Choroid plexus epithelial cell (primary cell): ENCODE results near the gene EEIG2.

Source experiments
- DNase-seq: peaks from one replicate; pipeline ENCODE4 v3.0.0-alpha.2; 2010; ENCODE audit warnings: low read depth
- H3K4me3 ChIP-seq: 2 replicates; pipeline ENCODE4 v1.5.1; 2011; ENCODE audit warnings: low read depth, mild to moderate bottlenecking, control low read depth, low read length, moderate library complexity
- CTCF ChIP-seq: conservative IDR thresholded peaks from 2 replicates; pipeline ENCODE4 v1.5.1; 2011; ENCODE audit warnings: low read depth, mild to moderate bottlenecking, control low read depth, inconsistent platforms, low read length, moderate library complexity

EEIG2 gene

DNA sequence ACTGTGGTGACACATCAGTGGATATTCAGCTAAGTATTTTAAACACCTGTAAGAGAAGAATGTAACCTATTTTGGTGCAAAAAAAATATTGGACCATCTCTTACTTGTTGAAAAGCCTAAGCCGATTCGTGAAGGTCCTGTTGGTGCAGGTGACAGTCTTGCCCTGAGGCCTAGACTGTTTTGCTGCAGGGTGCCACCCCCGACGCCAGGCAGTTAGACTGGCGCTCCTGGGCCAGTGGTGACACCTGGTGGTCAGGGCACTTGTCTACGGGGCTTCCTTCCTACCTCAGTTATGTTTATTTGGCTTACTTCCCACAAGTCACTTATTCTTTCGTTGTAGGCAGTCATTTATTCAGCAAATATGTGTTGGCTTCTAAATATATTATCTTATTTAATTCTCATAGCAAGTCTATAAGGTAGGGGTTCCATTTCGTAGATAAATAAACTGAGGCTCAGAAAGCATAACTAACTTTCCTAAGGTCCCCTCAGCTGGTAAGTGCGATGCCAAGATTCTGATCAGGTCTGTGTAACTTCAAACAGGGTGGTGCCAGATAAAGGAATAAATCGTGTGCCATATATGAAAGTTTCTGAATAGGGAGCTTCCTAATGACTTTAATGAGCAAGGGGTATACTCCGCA, 1.9 kb downstream of the EEIG2 start:
- peak; percentile 46 for TF ChIP-seq CTCF
- H3K4me3 ChIP-seq = no peak overlapping the region
- peak; percentile 21 for DNase-seq

GRCh38 chr1:108563808-108564207, 3.9 kb downstream of the EEIG2 start:
- no peak for TF ChIP-seq CTCF
- no peak for DNase-seq
- no peak overlapping the region for H3K4me3 ChIP-seq

GRCh38 chr1:108565081-108565480, 5.2 kb downstream of the EEIG2 start:
- H3K4me3 ChIP-seq = no peak overlapping the region
- DNase-seq = no peak
- no peak for TF ChIP-seq CTCF

DNA sequence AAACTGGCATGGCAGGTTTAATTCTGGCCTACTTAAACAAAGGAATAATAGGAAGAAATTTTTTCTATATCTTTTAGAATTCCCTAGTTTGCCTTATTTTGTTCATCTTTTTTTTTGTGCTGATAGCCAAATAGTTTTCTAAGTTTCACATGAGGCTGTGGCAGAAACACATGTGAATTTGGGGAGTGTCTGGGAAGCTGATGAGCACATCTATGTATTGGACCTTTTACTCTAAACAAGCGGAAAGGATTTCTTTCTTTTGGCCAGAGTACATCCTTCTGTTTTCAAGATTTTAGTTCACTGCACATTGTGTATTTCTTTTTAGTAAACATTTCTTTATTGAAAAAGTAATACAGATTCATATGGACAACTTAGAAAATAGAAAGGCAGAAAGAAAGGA, 5.6 kb downstream of the EEIG2 start:
- H3K4me3 ChIP-seq = no peak overlapping the region
- DNase-seq = no peak
- no peak for TF ChIP-seq CTCF

GRCh38 chr1:108568589-108568988, 8.7 kb downstream of the EEIG2 start:
- no peak for DNase-seq
- TF ChIP-seq CTCF = no peak
- no peak overlapping the region for H3K4me3 ChIP-seq

DNA sequence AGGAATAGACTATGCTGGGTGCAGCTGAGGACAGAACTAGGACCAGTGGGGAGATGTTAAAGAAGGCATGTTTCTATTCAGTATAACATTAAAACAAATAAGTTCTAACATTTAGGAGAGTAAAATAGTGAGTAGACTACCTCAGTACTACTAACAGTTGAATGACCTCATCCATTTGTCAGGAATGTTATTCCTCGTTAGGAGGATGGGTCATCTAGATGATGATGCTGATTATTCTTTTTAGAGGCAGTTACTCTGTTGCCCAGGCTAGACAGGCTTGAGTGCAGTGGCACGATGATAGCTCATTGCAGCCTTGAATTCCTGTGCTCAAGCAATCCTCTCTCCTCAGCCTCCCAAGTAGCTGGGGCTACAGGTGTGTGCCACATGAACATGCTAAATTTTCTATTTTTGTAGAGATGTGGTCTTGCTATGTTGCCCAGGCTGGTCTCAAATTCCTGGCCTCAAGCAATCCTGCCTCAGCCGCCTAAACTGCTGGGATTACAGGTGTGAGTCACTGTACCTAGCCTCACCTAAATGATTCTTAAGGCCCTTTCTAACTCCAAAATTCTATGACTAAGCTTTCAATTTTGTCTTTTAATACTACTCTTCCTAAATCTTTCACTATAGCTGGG, 9.3 kb downstream of the EEIG2 start:
- H3K4me3 ChIP-seq = no peak overlapping the region
- TF ChIP-seq CTCF = no peak

GRCh38 chr1:108570128-108570527, 10.2 kb downstream of the EEIG2 start:
- peak; percentile 61 for TF ChIP-seq CTCF
- H3K4me3 ChIP-seq = no peak overlapping the region
- peak; percentile 58 for DNase-seq

More for the DNA sequence above, 9.3 kb downstream of the EEIG2 start:
- DNase-seq = no peak
